K562 (cell line): ENCODE measurements around the gene DCPS. TPM values are rescaled to one million over a fixed set of nuclear protein-coding genes. Genes with fewer than 3 reads are reported as not detected.

Experiments
- CREB1 ChIP-seq, 2 experiments: sonication (generic) in 1 of 2; formaldehyde crosslinking in 1 of 2; IDR thresholded peaks; 2 replicates each; pipeline versions ENCODE4 v1.6.1 to v1.8.0; 2012 to 2022; ENCODE audit warnings: inconsistent platforms in 1 of 2, mild to moderate bottlenecking in 1 of 2, missing genetic modification reagents in 1 of 2, moderate library complexity in 1 of 2
- E2F4 ChIP-seq: sonication (generic); formaldehyde crosslinking; IDR thresholded peaks from 2 replicates; pipeline ENCODE4 v1.8.0; 2022; ENCODE audit warnings: mild to moderate bottlenecking, low read depth, missing genetic modification reagents
- ELF2 ChIP-seq: fragments of 250-450 bp; sonication (Bioruptor Pico); IDR thresholded peaks from 2 replicates; pipeline ENCODE4 v1.5.0; 2021; ENCODE audit warnings: mild to moderate bottlenecking
- MTF1 ChIP-seq: fragments of 250-450 bp; sonication (Bioruptor Pico); IDR thresholded peaks from 2 replicates; pipeline ENCODE4 v1.9.0; 2021; ENCODE audit warnings: moderate library complexity, mild to moderate bottlenecking, inconsistent platforms, borderline replicate concordance
- NUFIP1 ChIP-seq: fragments of 450-650 bp; IDR thresholded peaks from 2 replicates; pipeline ENCODE4 v1.6.1; 2018; ENCODE audit not compliant: partially characterized antibody
- PATZ1 ChIP-seq: fragments of 250-450 bp; sonication (Bioruptor Pico); IDR thresholded peaks from 2 replicates; pipeline ENCODE4 v1.5.0; 2020; ENCODE audit warnings: mild to moderate bottlenecking, borderline replicate concordance
- PHF21A ChIP-seq: fragments of 450-650 bp; IDR thresholded peaks from 2 replicates; pipeline ENCODE4 v1.6.1; 2017; ENCODE audit warnings: low read depth, borderline replicate concordance
- STAT6 ChIP-seq: sonication (generic); formaldehyde crosslinking; IDR thresholded peaks from 2 replicates; pipeline ENCODE4 v1.8.1; 2023; ENCODE audit warnings: mild to moderate bottlenecking, missing genetic modification reagents
- TCF3 ChIP-seq: sonication (generic); formaldehyde crosslinking; IDR thresholded peaks from 2 replicates; pipeline ENCODE4 v1.4.0; 2020; ENCODE audit warnings: mild to moderate bottlenecking, missing genetic modification reagents
- USF1 ChIP-seq: sonication (generic); formaldehyde crosslinking; IDR thresholded peaks from 2 replicates; pipeline ENCODE4 v1.9.0; 2022; ENCODE audit warnings: mild to moderate bottlenecking, missing genetic modification reagents
- ZNF121 ChIP-seq: sonication (generic); formaldehyde crosslinking; conservative IDR thresholded peaks from 2 replicates; pipeline ENCODE4 v1.8.0; 2022; ENCODE audit warnings: missing genetic modification reagents
- ZNF311 ChIP-seq: fragments of 250-450 bp; sonication (Bioruptor Pico); IDR thresholded peaks from 2 replicates; pipeline ENCODE4 v1.4.0; 2020; ENCODE audit warnings: mild to moderate bottlenecking, moderate library complexity
- ZNF511 ChIP-seq: sonication (generic); formaldehyde crosslinking; IDR thresholded peaks from 2 replicates; pipeline ENCODE4 v1.8.0; 2022; ENCODE audit warnings: mild to moderate bottlenecking, missing genetic modification reagents
- ZNF609 ChIP-seq: sonication (generic); formaldehyde crosslinking; IDR thresholded peaks from 2 replicates; pipeline ENCODE4 v1.8.1; 2023; ENCODE audit warnings: missing genetic modification reagents, mild to moderate bottlenecking, borderline replicate concordance
- polyA plus RNA-seq, 8 experiments: library from polyadenylated mRNA; depleted of rRNA in 4 of 8; stranded (reverse) in 5 of 8; unstranded in 3 of 8; fragments of >200 nt; fragmentation: Nextera tagmentation in 2 of 8; fragmentation: Illumina TruSeq in 1 of 8; extraction: Ambion mirVana in 2 of 8; extraction: Trizol in 1 of 8; gene quantifications; 2 replicates each; pipeline versions ENCODE4 v1.2.1 to v1.2.3, GENCODE V29; 2011 to 2014; ENCODE audit warnings: inconsistent platforms in 1 of 8, missing spikeins in 1 of 8
- total RNA-seq, 7 experiments: library from RNA; depleted of rRNA in 6 of 7; stranded (reverse); fragments of >200 nt in 6 of 7; fragmentation: Illumina TruSeq in 2 of 7; extraction: Trizol in 2 of 7; gene quantifications; 2 replicates each; pipeline versions ENCODE4 v1.2.1 to v1.2.3, GENCODE V29; 2011 to 2021; ENCODE audit warnings: low replicate concordance in 1 of 7

Gene DCPS
- total and polyA plus RNA-seq, 9 of the 15 experiments (the other 6 are each of a cell fraction or from before 2014, with no cell fraction given), result 8.7 to 38.1 (median 17.9) TPM

GRCh38 chr11:126355324-126355925 lies 51.6 kb downstream of the DCPS start, which contains the start of gene ST3GAL4 (continued):
- no peak for TF ChIP-seq MTF1 (CRISPR knock-in tag)
- no peak for TF ChIP-seq ZNF311
- no peak for TF ChIP-seq NUFIP1
- no peak for TF ChIP-seq ZNF609 (CRISPR knock-in tag)
- TF ChIP-seq PATZ1, result no peak
- 0 out of 2 replicates have a peak, but pooled peaks have one; percentile 18 for TF ChIP-seq PHF21A
- no peak for TF ChIP-seq STAT6 (CRISPR knock-in tag)
- no peak for TF ChIP-seq ZNF511 (CRISPR knock-in tag)
- TF ChIP-seq TCF3 (CRISPR knock-in tag), result no peak
- TF ChIP-seq USF1 (CRISPR knock-in tag), result no peak
- no peak for TF ChIP-seq ELF2 (CRISPR knock-in tag)
- TF ChIP-seq CREB1 (IDR thresholded peaks at IDR 0.05), result peak; percentile 16; the same call in 1 of the 2 replicates
- TF ChIP-seq CREB1 (CRISPR knock-in tag; IDR thresholded peaks at IDR 0.05), result no peak
- no peak for TF ChIP-seq ZNF121 (CRISPR knock-in tag)
- no peak for TF ChIP-seq E2F4 (CRISPR knock-in tag)
